Activated T-cell treated with anti-CD3 and anti-CD28 coated beads for 4 hours (primary cell): ENCODE measurements around the gene MLIP.
"Not testable (repeated sequence)": the region's sequence is repeated elsewhere in the genome, so short reads cannot be mapped to it uniquely, and the experiment has no call there.

Source experiments
- DNase-seq: peaks from one replicate; pipeline ENCODE4 v3.0.0-alpha.2; 2020

The MLIP gene, protein sequence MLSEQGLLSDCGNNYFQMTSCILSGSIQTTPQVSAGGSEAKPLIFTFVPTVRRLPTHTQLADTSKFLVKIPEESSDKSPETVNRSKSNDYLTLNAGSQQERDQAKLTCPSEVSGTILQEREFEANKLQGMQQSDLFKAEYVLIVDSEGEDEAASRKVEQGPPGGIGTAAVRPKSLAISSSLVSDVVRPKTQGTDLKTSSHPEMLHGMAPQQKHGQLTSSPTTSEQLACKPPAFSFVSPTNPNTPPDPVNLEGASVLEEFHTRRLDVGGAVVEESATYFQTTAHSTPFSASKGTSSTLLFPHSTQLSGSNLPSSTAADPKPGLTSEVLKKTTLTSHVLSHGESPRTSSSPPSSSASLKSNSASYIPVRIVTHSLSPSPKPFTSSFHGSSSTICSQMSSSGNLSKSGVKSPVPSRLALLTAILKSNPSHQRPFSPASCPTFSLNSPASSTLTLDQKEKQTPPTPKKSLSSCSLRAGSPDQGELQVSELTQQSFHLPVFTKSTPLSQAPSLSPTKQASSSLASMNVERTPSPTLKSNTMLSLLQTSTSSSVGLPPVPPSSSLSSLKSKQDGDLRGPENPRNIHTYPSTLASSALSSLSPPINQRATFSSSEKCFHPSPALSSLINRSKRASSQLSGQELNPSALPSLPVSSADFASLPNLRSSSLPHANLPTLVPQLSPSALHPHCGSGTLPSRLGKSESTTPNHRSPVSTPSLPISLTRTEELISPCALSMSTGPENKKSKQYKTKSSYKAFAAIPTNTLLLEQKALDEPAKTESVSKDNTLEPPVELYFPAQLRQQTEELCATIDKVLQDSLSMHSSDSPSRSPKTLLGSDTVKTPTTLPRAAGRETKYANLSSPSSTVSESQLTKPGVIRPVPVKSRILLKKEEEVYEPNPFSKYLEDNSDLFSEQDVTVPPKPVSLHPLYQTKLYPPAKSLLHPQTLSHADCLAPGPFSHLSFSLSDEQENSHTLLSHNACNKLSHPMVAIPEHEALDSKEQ

DNA sequence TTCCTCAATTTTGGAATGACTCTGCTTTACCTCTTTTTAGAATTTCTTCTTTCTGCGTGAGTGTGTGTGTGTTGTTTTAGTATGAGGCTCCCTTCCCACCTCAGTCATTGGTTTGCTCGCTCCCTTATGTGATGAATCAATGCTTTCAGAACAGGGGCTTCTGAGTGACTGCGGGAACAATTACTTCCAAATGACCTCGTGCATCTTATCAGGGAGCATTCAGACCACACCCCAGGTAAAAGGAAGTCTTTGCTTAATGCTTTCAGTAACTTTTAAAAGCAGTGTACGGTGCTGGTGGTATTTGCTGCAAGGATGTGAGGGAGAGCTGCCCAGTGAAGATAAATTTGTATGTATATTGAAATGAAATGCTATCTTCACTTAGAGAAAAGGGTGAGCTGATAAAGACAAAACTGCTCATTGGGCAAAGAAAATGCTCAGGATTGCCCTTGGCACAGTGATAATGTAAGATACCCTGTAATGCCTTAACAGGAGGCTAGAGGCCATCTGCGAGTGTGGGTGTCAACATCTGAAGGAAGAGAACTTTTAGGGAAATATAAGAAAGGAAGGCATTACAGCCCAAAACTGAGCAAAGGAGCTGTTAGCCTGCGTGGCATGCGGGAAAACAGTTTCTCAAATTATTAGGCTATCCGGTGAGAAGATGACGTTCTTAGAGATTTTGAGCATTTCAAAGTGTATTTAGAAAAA is at the start of gene MLIP:
Gene MLIP (plus strand): TSS at position 103 of the 705 bp plus-strand sequence. CDS start 37 bp downstream, at position 140.
- DNase-seq = no peak

DNA sequence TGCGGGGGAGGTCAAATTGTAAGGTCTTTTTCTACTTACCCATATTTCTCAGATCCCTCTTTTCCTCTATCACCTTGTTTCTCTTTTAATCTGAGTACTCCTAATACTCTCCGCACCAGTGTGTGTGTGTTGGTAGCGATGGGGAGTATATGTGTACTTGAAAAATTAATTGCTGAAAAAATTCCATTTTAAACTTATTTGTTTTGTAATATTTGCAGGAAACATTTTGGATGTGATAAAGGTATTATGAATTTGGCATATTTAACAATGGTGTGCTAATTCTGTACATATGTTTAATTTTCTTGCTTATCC is 48.1 kb upstream of the MLIP start:
- no peak for DNase-seq

DNA sequence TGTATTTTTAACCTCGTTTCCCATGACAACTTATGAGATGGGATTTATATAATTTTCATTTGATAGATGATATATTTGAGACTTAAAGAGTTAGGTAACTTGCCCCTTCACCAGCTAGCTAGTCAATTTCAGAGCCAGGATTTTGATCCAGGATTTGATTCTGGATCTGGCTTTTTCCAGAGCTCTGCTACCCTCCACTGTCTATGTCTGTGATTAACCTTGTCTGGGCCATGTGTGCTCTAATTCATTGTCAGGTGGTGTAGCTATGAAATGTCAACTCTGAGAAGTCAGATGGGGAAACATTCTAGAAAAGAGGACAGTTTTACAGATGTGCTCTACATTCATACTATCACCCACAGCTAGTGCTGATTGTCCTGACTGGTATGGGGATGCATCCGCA is 42.5 kb upstream of the MLIP start:
- no peak for DNase-seq

DNA sequence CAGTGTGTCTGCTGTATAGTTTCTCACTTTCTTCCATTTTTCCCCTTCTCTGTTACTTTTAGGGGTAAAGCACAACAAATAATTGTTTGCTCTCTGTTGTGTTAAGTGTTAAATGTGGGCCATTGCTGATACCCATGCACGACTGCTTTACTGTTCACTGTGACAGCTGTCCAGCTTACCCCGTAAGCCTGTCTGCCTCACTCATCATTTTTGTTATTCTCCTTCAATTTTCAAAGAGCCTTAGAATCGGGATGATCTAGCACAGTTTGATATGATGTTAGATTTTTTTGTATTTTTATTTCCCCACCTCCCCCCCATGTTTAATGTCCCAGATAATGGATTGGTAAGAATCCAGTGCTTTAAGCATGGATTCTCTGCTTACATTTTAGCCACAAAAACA is 41.2 kb upstream of the MLIP start:
- no peak for DNase-seq

DNA sequence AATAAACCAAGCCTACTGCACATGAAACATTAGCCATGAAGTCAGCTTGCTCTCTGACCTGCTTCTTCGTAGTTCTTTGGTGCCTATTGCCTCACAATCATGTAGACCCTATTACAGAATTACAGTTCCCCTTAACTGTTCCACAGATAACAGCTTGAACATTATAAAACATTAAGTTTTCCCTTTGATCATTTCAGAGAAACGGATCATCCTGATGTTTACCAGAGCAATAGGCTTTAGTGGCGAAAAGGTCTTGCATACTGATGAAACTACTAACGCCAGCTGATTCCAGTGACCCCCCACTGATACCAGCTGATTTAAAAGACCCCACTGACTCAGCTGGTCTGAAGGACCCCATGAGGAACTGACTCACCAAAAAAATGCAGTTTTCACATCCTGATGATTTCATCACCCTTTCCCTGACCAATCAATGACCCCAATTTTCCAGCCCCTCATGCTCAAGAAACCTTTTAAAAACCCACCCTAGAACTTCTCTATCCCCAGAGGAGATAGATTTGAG is 39.4 kb upstream of the MLIP start:
- DNase-seq = no peak

DNA sequence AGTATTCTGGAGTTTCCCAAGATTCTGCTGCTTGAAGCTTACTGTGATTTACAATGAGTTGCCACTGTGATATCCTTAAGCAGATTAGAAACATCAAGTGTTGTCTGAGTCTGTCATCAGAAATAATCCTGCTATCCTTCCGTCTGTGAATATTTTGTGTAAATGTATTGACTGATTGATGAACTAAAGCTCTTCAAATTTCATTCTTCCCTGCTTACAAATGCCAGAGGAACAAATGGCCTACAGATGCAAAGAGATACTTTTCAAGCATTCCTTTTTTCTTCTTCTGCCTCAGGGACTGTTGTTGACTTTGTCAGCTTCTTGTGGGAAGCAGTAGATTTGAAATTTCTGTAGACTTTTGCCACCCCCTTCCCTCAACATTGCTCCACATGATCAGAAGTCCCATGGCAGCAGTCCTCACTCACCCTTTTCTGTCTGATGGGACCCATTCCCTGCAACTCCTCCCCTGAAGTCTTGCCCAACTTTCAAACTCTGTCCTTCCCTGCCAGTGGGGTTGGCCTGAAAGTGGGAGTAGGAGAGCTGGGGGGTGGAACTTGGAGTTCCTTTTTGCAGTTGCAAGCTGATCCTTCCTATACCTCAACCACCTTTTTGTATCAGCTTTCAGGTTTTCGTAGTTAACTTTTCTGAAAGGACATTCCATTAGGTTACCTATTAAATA is 38.5 kb upstream of the MLIP start:
- no peak for DNase-seq

DNA sequence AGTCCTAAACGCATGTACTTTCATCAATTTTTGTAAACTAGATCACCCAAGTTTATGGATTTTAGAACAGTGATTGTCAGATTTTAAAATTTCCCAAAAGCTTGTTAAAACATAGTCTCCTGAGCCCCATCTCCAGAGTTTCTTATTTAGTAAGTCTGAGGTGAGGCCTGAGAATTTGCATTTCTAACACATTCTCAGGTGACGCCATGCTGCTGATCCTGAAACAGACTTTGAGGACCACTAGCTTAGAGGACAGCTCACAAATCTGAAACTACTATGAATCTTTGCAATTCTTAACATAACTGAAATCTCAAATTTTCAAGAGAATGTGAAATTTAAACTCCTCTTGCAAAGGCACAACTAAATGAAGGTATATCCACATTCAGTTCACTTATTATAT is 37.8 kb upstream of the MLIP start:
- no peak for DNase-seq

DNA sequence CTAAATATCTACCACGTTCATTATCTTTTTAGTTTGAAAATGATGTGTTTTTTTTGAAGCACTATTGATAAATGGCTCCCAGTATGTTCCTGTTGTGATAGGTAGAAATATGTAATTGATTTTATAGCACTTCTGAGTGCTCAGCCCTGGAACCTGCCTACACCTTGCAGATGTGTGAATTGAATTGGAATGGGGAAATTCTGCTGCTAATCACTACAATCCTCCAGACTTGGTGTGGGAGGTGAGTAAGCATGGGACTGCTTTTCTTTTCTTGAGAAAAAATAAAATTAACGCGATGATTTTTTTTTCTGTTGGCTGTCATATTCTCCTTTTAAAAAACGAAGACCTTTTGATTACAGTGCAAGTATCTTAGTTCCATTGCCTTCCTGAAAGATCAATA is 37.1 kb upstream of the MLIP start:
- DNase-seq = no peak

DNA sequence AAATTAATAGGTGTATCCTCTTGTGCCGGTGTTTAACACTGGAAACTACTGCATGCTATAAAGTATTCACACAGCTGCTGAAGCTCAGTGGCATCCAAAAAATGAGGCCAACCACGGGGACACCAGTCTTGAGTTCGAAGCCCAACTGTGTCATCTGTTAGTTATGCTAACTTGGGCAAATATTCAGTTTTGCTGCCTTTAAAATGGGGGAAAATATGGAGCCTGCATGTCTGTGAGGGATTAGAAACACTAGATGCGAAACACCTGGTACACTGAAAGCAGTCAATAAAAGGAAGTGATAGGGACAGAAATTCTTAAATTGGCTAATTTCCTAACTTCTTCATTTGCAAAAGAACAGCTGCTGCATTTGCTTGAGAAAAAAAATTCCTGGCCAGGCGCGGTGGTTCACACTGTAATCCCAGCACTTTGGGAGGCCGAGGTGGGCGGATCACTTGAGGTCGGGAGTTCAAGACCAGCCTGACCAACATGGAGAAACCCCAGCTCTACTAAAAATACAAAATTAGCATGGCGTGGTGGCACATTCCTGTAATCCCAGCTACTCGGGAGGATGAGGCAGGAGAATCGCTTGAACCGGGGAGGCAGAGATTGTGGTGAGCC is 36.6 kb upstream of the MLIP start:
- DNase-seq = no peak

DNA sequence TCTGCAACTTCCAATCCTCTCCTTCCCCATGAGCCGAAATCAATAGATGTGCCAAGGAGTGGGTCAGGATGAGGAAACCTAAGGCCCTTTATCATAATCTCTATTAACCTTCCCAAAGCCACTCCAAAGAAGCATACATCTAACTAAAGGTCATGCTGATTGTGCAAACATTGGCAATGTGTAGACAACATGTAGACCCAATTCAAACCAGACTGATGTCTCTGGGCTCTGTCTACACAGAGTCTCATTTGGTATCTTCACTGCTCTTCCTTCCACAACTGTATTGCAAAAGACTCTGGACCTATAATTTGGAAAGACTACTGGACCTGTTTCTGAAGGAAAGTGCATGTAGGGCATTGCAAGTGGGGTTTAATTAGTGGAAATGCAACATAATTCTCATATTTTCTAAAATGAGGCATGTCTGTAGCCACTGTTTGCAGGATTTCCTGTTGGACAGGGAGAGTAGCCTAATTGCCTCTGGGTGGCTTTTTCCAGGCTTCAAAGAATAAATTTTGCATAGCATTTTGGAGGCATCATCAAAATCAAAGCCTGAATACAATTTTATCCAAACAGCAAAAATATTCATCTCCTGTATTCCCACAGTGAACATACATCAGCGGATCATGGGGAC is 35.0 kb upstream of the MLIP start:
- DNase-seq = no peak

DNA sequence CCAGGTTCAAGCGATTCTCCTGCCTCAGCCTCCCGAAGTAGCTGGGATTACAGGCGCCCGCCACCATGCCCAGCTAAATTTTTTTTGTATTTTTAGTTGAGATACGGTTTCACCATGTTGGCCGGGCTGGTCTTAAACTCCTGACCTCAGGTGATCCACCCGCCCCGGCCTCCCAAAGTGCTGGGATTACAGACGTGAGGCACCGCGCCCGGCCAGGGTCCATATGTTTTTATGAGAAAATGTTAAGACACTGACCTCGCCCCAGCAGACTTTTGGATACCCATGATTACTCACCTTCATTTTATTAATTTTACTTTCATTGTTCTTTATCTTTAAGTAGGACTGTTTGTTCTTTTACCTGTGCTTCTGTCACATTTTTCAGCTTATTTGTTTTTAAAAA is 29.7 kb upstream of the MLIP start:
- DNase-seq = not testable (repeated sequence)

DNA sequence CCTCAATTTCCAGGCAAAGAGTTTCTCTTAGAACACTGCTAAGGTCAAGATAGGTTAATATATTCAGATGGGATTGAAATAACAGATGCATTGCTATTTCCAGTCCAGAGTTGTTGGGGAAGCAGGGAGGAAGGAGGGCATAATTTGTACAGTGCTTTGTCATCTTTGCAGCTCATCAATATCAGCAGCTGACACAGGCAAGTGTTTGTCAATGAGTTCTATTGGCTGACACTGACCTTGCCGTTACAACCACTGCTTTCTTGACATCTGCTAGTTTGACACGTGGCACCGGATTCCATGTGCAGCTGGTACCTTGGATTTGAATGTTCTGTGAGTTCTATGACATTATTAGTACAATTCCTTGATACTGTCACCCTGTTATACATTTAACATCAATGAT is 28.0 kb upstream of the MLIP start:
- DNase-seq = no peak

DNA sequence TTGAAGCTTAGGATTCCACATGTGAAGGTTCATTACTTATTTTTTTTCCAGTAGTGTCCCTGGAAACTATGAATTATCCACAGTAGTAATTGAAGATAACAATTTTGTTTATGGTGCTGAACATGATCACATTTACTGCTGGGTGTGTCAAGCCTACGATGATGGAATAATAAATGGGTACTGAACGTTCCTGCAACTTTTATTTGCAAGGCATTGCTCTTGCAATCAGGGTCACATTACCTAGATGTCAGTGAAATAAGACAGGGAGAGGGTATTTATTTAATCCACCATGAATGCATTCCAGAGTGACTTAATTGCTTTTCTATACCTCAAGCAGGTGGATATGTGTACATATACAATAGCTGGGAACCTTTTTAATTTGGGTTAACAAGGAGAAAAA is 27.0 kb upstream of the MLIP start:
- no peak for DNase-seq

DNA sequence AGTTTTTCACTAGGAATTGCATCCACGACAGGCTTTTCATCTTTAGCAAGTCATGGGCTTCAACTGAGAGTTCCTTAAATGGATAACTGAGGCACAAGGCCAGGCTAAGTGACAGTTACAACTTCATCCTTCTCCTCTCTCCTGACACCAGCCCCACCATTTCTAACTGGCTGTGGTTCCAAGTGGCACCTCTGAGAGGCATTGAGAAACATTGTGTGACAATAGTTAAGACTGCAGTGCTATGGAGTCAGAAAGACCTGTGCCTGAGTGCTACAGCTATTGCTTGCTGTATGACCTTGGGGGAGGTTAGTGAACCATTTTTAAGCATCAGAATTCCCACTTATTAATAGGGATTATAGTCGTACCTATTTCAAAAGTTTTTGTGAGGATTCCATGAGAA is 26.2 kb upstream of the MLIP start:
- DNase-seq = no peak

DNA sequence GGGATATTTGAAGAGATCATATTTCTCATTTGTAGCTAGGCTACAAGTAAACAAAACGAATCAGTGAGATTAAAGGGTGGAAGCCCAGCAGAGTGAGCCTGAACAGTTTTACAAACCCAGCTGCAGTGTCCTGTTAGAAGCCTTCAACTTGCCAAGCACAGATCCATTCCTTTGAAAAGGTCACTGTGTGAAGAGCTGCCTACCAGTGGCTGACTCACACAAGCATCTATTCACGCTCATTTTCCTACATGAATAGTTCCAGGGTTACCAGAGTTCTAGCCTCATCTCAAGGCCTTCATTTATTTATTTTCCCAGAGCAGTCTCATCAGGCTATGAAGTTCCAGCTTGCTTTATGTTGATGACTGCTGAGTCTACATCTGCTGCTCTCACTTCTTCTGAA is 25.7 kb upstream of the MLIP start:
- DNase-seq = no peak

DNA sequence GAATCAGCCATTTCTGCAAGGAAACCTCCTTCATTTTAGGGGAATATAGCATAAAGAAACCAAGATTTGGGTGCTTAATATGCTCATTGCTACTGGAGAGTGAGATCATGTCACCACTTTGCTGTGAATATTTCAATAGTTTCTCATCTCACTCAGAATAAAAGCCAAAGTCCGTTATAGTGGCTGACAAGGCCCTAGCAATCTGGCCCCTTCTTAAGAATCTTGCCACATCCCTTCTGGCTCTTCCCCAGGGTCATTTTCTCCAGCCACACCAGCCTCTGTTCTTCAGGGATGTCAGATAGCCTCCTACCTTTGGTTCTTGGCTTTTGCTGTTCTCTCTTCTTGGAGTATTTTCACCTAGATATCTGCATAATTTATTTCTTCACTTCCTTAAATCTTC is 24.8 kb upstream of the MLIP start:
- DNase-seq = no peak

DNA sequence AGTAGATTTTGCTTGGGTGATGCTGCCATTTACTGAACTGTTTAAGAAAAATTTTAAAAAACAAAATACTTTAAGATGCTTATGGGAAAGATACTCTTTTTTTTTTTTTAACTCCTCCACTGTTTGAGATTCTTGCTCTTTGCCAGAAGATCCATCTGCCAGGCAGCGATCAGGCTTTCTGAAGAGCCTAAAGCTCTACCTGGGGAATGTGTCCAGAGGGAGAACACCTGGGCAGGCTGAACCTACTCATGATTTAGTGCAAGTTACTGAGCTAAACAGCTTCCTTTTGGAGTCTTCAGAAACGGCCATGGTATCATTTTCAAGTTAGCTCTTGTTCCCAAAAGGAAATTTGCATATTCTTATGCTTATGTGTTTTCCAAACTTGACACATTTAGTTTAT is 23.5 kb upstream of the MLIP start:
- DNase-seq = no peak

DNA sequence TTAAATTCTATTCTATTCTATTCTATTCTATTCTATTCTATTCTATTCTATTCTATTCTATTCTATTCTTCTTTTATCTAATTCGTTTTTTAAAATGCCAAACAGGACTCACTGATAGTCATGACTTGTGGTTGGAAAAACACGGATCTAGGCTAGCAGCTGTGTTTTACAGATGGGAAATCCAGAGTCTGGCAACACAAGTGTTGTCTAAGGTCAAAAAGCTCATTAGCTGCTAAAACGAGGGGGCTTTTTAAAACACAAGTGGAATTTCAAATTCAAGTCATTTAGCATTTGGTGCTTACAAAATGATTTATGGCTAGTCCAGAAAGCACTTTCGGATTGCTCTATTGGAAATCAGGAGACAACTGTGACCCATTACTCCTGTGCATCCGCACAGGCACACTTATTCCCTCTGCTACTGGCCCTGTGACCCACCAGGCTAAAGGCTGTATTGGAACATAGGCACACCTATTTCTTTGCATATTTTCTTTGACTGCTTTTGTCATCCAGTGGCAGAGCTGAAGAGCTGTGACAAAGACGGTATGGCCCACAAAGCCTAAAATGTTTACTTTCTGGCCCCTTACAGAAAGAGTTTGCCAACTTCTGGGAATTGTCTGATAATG is 17.8 kb upstream of the MLIP start:
- no peak for DNase-seq

DNA sequence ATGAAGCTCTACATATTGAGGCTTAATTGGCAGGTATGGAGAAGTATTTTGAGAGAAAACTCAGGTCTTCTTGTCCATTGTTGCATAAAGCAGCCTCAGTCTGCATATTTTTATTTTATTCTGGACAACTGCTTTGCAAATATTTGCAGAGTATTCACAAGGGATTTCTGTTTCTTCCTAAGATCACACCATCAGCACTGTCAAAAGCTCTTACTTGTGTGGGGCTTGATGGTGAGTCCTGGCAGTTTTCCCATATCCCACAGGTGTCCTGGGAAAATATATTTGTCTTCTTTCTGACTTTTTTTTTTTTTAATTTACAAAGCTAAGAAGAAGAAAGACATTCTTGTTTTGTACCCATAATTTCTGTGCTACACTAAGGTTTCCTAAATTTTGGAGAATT is 16.9 kb upstream of the MLIP start:
- no peak for DNase-seq

DNA sequence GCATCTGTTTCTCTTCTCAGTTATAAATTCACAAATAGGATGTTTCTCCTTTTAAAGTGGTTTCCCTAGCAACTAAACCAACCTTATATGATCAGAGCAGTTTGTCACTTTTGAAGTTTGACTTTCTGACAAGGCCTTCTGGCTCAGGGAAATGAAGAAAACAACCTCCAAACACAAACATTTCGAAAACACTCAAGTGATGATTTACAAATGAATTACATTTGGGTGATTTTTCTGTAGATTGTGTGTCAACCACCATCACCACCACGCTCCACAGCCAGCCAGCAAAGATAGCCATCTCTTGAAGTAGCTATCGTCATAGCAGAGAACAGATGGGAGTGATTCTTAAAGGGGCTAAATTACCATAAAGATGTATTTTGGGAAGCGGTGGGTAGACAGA is 16.5 kb upstream of the MLIP start:
- no peak for DNase-seq

DNA sequence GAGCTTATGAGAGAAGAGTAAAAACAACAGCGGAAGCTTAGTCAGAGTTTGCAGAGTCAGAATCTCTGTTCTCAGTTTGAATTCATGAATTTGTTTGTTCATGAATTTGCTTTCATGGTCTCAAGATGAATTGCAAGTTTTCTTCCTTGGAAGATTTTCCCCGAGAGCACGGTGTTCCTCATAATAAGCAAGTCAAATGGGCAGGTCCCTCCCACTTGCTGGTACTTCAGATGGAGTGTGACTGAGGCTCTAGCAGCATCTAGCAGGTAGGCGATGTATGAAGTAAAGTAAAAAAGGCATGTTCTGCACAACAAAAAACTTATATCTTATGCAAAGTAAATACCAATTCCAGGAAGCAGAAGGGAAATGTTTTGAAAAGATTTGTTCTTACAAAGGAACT is 15.5 kb upstream of the MLIP start:
- DNase-seq = no peak
